Glomerular endothelial cell (primary cell): Measurements from ENCODE around the gene RHOB. TPM values are rescaled to one million over a fixed set of nuclear protein-coding genes. Genes with fewer than 3 reads are reported as not detected.
"Not testable (repeated sequence)": the region's sequence is repeated elsewhere in the genome, so short reads cannot be mapped to it uniquely, and the experiment has no call there.

ENCODE experiments used
- DNase-seq: peaks from one replicate; pipeline ENCODE4 v3.0.0-alpha.2; 2011; ENCODE audit warnings: low read depth, low spot score; ENCODE audit errors: extremely low read depth
- total RNA-seq: library from RNA; depleted of rRNA; stranded (reverse); fragments of >200 nt; gene quantifications from 2 replicates; pipeline ENCODE4 v1.2.3, GENCODE V29; 2015

The RHOB gene
- total RNA-seq, 1 donor from 2014 or later: 1,321 TPM

DNA sequence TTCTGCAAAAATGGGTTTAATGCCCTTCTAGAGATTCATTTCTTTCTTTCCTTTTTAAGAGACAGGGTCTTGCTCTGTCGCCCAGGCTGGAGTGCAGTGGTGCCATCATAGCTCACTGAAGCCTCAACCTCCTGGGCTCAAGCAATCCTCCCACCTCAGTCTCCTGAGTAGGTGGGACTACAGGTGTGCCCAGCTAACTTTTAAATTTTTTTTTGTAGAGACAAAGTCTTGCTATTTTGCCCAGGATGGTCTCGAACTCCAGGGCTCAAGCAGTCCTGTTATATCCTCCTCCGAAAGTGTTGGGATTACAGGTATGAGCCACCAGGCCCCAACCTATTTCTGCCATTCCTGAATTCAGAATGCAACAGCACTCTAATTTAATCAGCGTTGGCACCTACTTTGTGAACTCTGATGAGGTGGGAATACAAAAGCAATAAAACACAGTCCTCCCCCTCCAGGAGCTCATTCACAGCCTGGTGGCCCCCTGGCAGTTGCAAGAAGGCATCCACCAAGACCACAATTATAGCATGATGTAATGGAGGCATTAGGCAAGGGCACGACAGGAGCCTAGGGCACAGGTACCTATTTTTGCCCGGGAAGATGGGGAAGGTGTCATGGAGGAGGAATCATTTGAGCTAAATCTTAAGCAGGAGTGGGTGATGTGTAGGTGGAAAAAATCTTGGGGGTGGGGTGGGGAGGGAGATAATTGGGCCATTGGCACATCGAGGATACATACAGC is 5.1 kb downstream of the RHOB start:
- no peak for DNase-seq

DNA sequence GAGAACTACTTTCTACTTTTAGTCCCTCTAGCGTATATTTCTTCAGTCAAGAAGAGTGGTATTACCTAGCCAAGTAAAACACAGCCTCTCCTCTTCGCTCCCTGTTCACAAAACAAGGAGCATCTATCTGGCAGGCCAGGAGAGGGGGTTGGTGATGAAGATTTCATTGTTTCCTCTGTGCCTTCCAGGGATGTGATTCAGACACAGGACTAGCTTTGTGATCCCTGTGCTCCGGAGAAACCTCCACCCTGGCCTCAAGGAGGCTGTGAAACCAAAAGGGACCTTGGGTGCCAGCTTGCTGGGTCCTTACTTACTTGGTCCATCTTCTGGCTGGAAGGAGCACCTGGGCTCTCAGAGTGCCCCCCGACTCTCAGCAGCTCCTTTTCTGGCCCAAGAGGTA is 5.7 kb downstream of the RHOB start:
- peak; percentile 60 for DNase-seq

DNA sequence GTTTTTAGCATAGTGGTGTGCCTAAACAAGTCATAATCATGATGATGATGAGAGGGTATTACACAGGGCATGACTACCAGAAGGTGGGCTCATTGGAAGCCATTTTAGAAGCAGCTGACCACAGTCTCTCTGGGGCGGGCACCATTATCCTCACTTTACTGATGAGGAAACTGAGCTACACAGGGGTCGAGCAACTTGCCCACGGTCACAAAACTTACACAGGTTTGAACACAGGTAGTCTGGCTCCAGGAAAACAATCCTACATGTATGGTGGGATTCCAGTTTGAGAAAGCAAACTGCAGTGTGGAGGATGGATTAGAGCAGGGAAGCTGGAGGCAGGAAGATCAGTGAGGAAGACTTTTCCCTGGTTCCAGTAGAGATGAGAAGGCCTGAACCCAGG is 6.2 kb downstream of the RHOB start:
- DNase-seq: no peak

DNA sequence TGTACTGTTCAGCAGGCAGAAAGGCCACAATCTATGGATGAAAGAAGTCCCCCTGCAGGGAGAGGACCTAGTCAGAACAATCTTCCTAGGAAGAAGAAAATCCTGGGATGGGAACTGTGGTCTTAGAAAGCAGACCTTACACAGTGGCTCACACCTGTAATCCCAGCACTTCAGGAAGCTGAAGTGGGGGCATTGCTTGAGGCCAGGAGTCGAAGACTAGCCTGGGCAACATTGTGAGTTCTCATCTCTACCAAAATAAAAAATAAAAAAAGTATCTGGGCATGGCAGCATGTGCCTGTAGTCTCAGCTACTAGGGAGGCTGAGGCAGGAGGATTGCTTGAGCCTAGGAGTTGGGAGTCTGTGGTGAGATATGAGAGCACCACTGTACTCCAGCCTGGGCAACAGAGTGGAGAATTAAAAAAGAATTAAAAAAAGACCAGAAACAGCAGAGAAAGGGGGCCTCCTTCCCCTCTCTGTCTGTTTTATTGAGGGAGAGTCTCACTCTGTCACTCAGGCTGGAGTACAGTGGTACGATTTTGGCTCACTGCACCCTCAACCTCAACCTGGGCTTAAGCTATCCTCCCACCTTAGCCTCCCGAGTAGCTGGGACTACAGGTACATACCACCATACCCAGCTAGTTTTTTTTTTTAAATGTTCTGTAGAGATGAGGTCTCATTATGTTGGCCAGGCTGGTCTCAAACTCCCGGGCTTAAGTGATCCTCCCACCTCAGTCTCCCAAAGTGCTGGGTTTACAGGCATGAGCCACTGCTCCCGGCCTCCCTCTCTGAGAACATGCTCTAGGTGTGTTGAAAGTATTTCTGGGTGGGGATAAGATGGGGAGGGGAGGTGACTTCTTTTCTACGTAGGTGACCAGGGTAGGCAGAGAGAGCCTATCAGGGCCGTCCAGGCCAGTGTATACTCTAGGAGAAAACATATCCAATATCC is 7.4 kb downstream of the RHOB start:
- DNase-seq: no peak

DNA sequence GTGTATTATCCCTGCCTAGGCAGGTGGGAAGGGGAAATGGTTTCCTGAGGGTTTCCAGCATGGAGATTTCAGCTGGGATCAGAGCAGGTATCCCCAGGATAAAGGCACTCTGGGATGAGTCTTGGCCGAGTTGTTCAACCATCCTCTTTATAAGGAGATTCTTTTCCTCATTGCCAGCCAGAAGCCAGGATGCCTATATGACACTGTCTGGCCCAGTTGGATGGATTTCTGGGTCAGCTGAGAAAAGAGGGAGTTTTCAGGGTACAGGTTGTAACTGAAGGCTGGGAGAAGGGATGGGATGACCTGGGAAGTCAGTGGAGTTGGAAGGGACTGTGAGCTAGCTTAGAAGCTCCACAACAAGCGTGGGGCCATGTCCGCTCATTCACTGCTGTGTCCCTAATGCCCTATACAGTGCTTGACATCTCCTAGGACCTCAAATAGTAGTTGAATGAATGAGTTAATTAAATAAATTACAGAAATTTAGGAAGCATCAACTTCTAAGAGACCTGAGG is 8.3 kb downstream of the RHOB start:
- no peak for DNase-seq

DNA sequence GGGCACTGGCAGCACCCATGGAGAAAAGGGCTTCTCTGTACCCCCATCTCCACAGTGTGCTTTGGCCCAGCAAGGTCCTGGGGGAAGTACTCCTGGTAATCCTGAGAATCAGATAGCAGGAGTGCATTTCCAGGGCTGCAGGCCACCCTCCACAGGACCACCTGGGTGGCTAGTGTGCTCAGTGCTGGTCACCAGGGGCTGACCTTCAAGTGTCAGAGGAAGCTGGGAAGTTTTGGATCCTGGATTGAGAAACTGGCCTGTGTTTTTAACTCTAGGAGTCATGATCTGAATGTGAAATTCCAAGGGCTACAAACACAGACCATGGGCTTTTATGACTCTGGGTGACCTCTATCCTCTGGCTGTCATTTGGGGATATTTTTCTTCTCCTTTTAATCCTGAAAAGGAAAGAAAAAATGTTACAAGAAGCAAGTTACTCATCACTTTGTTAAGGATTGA is 9.3 kb downstream of the RHOB start:
- no peak for DNase-seq

DNA sequence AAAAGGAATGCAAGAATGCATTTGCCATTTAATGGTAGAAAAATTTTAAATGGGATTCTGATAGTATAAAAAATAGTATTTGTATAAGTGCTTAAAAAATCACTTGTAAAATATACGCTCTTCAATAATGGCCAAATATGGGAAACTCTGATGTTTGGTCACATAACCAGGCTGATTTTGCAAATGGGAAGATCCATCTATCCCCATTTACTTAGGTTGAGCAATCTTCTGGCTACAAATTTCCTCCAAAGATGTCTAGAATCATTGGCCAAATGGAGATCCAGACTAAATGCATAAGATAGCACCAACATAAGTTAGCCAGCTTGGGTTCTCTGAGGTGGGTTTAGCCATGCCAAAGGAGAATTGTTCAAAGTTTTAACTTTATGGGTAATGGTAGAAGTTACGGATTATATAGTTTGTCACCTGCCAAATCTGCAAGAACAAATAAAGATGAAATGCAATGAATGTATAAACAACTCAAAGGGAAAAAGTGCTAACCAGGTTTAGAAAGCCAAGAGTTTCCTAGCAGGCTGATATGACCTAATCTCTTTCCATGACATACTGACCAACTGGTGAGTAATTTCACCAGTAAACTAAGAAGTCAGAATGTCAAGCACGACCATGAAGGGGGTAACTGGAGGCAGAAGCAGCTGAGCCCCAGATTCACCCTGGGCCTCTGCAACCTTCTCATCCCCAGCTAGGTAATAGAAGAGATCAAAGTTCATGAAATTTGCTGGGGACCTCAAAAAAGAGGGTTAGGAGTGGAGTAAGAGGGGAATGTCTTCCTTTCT is 10.0 kb downstream of the RHOB start:
- DNase-seq: no peak

DNA sequence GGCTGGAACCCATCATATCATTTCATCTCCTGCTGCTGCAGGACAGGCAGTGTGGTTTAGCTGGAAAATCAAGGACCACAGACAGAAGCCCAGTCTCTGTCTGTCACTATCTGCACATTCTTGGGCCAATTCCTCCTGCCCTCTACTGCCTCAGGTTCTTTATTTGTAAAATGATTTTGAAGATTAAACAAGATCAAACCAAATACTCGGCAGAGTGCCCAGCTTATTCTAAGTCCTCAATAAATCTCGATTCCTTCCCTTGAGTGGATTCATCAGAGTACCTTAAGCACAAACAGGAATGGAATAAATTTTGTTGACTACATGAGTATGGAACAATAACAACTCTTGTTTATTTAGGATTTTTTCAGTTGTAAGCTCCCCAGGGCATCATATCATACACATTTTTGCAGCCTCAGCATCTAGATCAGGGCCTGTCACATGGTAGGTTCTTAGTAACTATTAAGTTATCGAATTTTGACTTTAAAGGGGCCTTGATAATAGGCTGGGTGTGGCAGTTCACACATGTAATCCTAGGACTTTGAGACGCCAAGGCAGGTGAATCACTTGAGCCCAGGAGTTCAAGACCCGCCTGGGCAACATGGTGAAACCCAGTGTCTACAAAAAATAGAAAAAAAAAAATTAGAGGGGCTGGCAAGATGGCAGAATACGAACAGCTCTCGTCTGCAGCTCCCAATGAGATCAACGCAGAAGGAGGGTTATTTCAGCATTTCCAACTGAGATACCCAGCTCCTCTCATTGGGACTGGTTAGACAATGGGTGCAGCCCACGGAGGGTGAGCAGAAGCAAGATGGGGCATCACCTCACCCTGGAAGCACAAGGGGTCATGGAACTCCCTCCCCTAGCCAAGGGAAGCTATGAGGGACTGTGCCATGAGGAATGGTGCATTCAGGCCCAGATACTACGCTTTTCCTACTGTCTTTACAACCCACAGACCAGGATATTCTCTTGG is 11.1 kb downstream of the RHOB start:
- DNase-seq: no peak

DNA sequence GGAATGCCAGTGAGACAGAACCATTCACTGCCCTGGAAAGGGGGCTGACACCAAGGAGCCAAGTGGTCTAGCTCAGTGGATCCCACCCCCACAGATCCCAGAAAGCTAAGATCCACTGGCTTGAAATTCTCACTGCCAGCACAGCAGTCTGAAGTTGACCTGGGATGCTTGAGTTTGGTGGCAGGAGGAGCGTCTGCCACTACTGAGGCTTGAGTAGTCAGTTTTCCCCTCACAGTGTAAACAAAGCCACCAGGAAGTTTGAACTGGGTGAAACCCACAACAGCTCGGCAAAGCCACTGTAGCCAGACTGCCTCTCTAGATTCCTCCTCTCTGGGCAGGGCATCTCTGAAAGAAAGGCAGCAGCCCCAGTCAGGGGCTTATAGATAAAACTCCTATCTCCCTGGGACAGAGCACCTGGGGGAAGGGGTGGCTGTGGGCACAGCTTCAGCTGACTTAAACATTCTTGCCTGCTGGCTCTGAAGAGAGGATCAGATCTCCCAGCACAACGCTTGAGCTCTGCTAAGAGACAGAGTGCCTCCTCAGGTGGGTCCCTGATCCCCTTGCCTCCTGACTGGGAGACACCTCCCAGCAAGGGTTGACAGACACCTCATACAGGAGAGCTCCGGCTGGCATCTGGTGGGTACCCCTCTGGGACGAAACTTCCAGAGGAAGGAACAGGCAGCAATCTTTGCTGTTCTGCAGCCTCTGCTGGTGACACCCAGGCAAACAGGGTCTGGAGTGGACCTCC is 12.0 kb downstream of the RHOB start:
- not testable (repeated sequence) for DNase-seq

DNA sequence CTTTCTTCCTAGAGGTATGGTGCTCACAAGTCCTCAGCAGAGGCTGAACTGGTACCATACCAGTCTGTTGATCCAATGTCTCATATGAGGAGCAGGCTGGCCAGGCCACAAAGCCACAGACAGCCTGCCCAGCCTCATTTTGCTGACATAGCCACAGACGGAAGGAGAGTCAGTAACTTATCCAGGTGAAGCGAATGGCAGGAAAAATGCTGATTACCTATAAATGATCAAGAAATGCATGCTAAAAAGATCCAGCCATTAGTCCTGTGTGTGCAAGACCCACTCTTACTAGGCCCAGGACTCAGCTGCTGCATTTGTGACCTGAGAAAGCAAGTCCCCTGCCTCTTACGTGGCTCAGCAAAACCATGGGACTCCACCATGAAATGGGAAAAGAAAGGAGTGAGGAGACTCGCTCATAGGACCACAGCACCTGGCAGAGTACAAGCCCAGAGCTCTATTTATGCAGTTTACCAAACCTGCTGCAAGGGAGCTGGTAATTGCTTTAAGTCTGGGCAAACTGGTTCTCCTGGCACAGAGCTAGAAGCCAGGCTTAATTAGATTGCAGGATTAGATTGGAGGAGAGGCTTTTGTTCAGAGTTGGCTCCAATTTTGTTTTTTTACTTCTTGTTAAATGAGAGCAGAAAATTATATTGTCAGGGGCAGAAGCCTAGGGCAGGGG is 19.0 kb downstream of the RHOB start:
- no peak for DNase-seq

DNA sequence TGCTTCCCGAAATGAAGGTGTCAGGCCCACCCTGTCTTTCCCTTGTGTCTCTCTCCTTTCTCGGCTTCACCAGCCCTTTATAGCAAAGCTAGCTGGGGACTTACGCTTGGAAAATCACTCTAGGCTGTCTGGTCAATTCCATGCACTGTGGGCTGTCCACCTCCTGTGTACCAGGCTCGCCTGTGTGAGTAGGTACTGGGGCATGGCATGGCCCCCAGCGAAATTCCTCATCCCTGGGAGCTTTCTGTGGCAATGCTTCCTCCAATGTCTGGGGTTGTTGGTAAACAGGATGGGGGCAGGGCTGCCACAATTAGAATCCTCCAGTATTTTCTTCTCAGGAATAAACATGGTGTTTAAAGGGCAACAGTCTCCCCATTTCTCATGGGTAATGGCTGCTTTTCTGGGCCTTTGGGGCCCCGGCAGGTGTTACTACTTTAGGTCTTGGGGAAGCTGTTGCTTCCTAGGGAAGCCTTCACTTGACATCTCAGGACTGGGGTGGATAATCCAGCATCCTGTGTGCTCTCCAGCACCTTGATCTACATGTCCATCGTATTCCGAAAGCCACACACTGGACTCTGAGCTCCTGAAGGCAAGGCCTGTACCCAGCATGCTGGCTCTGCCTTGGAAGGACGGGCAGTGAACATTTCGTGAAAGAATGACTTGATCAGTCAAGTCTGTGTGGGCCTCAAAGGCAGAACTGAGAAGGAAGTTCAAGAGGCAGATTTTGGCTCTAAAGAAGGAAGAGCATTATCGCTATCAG is 21.1 kb downstream of the RHOB start:
- DNase-seq: no peak

DNA sequence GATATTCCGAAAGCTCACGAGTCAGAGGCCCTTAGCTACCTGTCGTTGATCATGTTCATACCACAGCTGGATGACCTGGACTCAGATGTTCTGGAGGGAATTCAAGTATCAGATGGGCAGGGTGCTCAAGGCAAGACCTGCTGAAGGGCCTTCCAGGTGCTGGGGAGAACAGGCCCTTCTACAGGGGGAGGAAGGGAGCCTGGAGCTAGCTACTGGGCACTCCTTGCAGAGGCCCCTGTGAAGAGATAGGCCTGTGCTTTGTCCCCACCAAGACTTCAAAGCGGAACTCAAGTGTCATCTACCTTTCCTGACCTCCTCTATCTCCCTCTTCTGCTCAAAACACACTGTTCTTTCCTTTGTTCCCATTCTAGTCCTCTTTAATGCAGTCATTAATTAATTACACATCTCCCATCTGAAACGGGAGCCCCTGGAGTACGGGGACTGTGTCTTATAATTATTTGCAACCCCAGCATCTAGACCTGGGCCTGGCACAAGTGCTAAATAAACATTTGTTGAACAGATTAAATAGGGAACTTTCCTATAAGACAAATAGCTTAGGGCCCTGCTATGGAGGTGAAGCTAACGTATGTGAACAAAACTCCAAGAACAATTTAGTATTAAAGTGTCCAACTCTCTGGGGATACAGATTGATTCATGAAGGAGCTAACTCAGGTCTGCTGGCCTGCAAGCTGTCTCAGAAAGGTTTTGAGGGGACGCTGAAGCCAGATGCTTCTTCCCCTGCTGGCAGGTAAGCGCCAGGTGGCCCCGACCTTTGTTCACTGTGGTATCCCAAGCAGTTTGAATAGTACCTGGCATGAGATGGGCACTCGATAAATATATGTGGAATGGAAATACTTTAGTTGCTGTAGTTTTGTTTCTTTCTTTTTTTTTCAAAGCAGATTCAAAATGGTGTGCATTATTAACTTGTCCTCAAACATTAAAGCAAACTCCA is 22.0 kb downstream of the RHOB start:
- DNase-seq: no peak

DNA sequence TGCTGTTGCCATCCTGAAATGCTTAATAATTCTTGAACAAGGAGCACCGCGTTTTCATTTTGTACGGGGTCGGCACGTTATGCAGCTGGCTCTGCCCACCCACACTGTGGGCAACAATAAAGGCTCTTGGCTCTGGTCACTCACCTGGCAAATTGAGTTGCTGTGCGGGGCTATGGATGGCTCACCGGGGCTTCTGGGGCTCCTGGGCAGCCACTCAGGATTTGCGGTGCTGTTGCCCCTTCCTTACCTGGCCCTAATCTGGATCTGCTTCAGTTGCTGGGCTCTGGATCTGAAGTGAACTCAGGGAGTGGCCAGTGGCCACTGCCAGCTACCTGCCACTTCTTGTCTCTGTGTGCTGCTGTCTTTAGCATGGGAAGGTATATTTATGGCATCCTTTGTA is 22.7 kb downstream of the RHOB start:
- DNase-seq: no peak

DNA sequence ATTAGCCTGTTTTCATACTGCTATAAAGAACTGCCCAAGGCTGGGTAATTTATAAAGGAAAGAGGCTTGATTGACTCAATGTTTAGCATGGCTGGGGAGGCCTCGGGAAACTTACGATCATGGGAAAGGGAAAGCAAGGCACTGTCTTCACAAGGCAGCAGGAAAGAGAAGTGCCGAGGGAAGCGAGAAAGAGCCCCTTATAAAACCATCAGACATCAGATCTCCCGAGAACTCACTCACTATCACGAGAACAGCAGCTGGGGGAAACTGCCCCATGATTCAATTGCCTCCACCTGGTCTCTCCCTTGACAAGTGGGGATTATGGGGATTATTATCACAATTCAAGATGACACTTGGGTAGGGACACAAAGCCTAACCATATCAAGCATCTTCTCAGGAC is 23.3 kb downstream of the RHOB start:
- DNase-seq: no peak

DNA sequence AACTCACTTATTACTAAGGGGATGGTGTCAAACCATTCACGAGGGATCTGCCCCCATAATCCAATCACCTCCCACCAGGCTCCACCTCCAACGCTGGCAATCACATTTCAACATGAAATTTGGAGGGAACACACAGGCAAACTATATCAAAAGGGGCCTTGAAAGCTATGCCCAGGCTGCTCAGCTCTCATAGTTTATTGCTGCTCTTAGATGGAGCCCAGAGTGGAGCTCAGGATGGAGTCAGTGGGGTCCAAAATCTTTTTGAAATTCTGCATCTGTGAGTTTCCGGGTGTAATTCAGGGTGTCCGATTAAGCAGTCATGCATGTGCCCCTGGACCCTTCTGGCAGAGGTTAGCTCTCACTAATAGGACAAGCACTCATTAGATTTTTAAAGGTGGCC is 24.3 kb downstream of the RHOB start:
- no peak for DNase-seq

DNA sequence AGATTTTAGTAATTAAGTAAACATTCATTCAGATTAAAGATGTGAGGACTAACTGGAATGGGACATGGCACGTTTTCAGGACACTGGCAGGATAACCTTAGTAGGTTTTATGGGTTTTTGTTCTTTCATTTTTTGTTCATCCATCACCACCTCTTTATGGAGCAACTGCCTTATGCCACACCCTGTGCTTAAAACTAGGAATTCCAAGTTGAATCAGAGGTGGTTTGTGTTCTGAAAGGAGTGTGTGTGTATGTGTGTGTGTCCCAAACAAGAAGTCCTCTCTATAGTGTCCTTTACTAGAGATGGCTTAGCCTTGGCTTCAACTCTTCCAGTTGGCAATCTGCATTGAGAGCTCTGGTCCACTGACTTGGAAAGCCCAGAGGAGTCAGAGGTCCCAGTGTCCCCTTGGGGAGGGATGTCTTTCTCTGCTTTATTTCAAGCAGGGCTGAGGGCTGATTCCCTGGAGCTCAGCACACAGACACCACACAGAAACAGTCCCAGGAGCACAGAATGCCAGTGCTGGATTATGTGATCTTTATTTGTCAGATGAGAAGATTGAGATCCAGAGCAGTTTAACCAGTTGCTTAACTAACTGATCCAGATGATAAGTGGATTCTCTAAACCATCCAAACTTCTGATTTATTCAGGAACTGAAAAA is 25.2 kb downstream of the RHOB start:
- DNase-seq: no peak
